HG02678 (cell line): Measurements from ENCODE around the gene PAX5.

ENCODE experiments used
- ATAC-seq: cut with Tn5 transposase; IDR thresholded peaks from one replicate; pipeline ENCODE4 v1.9.1; 2021; ENCODE audit warnings: mild to moderate bottlenecking, moderate library complexity; ENCODE audit not compliant: unreplicated experiment

PAX5 gene

GRCh38 chr9:37025823-37026112 is 8.3 kb downstream of the PAX5 start:
- ATAC-seq, result no peak

DNA sequence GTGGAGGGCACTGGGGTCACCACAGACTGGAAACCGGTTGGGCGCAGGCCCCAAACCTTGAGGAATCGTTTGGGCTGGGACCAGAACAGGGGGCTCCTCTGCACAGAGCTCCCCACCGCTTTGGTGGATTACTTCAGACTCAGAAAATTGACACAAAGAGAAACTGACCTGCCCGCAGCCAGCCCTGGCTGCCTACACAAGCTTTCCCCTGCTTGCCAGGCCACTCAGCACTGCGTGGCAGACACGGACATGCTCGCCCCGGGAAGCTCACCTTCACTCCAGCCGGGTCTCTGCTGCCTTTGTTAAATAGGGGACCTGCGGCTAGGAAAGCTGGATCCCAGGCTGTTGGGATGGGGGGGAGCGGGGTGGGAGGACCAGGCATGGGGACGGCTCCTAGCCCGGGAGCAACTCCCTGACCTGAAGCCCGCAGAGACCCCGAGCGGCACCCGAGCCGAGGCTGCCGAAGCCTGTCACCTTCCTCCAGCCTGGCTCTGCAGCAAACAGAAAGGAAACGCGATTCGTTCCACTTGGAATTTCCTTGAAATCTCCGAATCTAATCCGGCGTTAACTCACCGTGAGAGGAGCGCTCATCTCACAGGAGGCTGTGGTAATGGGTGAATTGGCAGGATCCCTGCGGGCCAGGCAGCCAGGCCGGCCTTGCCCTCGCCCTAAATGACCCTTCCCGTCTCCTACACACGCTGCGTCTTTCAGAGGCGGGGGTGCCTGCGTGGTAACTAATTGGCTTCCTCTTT is 8.8 kb downstream of the PAX5 start:
- no peak for ATAC-seq

DNA sequence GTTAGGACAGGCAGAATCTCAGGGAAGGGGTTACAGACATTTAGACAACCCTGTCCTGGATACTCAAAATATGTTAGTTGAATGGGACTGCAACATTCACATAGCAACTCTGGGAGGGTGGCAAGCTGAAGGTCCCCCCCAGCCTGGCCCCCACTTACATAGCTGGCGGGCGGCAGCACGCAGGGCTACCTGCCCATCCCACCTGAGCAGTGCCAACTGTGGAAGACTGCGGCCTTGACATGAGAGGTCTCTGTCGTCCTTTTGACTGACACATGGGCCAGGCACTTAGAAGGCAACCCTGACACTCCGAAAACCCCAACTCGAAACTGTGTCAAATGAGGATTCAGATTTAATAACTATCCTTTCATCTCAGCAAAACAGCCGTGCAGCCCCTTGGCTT is 16.5 kb downstream of the PAX5 start:
- ATAC-seq, result no peak

DNA sequence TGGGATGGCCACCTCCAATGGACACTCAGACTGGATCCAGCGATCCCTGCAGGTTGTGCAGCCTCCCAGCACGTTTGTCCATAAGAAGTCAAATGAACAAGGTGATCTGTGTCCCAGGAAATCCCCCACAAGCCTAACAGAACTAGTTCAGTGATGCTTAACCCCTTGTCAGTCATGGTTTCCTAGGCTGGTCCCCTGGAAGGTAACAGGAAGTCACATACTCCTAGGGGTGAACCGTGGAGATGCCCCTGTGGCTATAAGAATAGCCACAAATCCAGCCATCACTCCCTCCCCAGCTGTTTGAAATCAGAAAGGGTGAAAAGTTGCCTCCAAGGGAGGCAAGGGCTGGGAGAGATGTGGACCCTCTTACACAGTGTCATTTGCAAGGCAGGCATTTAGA is 22.5 kb downstream of the PAX5 start:
- ATAC-seq, result peak; percentile 45

GRCh38 chr9:37010976-37011375 is 23.1 kb downstream of the PAX5 start:
- ATAC-seq, result no peak

DNA sequence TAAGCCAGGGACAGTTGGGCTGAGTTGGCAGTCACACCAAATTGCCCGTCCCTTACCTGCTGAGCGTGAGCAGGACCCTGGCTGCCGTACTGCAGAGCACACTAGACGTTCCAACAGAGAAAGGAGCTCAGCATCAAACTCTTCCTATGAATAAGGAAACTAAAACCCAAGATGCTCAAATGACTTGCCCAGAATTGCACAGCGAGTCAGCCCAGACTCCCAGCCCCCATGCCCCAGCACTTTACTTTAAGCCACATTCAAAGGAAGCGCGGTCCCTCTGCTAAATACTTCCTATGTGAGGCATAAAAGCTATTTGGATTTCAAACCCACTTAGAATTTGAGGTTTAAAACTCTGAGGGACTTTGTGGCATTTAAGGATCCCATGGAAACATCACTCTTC is 23.9 kb downstream of the PAX5 start:
- no peak for ATAC-seq

- no peak for ATAC-seq
These were observed 26.8 kb downstream of the PAX5 start for GRCh38 chr9:37007295-37007694.

- peak; percentile 33 for ATAC-seq
These were observed 28.4 kb downstream of the PAX5 start for GRCh38 chr9:37005517-37006140.

- peak; percentile 43 for ATAC-seq
These were observed 29.6 kb downstream of the PAX5 start for GRCh38 chr9:37004424-37004935.

DNA sequence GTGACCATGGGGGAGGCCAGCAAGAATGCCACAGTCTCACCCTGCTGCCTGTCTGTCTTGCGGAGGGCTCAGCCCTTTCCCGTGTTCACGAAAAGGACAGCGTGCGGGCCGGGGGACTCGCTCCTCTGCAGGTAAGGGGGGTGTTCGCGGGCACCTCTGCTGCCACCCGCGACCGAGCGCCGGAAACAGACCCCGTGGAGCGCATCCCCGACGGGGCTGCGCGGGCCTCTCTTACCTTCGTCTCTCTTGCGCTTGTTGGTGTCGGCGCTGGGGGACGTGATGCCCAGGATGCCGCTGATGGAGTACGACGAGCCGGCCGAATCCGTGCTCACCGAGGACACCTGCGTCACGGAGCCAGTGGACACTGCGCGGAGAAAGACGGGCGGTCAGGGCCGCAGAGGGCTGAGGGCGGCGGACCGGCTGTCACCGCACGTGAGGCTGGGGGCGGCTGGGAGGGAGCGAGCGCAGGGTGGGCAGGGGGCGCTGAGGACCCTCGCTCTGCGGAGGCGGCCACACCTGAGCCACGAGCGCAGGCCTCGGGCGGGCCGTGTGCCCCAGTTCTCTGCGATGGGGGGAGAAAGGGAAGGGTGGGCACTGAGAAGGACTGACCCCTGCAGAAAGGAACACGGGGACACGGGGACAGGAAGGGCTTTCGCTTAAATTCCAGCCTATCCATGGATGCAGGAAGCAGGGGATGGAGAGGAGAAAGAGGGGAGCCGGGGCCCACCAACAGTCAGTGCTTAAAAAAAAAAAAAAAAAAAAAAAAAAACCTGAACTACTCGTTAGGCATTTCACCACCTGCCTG is 31.5 kb downstream of the PAX5 start:
- ATAC-seq, result no peak

DNA sequence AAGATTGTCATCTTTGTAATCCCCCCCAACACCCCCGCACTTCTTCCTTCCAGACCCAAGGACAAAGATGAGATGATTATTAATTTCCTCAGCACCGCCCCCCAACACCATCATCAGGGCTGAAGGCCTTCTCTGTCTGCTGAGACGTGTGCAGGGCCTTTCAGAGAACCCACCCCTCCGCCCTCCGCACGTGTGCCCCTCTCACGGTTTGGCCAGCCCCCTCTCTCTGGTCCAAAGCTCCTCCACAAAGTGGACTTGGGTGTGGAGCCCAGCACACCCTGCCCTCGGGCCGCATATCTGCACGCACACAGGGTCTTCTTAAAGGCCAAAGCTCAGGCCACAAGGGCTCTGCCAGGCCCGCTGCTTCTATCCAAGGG is 32.0 kb downstream of the PAX5 start:
- no peak for ATAC-seq

DNA sequence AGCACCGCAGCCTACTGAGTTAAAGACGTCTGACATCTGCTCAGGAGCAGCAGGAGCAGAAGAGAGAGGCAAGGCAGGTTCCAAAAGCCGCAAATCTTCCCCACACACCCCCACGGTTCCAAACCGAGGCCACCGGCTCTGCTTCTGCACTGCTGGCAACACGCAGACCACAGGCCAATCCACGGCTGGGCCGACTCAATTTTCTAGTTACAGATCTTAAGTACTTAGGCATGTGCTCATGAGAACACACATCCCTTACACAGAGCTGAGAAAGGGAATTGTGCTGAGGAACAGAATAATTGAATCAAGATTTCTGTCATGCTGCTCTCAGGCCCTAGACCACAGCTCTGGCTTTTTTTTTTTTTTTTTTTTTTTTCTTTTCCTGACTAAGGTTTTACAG is 32.6 kb downstream of the PAX5 start:
- no peak for ATAC-seq

DNA sequence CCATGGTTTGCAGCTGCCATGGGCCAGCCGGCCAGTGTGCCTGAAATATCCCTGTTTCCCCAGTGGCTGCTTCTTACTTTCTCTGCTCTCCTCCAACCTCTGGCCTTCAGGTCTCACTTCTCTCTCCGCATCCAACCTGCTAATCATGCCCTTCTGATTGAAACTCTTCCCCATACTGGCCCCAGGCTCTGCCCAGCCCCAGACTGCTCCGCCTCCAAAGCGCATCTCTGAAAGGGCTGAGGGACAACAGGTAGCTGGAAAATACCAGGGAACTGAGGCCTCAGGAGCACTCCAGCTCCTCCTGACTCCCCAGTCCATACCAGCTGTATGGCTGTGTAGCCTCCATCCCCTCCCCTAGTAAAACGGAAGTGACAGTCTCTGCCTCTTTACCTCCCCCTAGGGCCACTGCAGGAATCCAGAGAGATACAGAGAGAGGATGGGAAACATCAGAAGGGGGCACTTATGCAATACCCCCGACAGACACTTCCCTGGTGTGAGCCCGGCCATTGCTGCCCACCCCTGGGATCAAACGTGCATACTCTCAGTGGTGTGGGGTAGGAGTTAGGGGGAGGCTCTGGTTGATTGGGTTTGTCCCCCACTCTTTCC is 34.2 kb downstream of the PAX5 start:
- ATAC-seq, result no peak

- no peak for ATAC-seq
These were observed 36.7 kb downstream of the PAX5 start for GRCh38 chr9:36997414-36997813.

GRCh38 chr9:36996706-36997086 is 37.4 kb downstream of the PAX5 start:
- no peak for ATAC-seq

- ATAC-seq, result peak; percentile 27
These were observed 38.0 kb downstream of the PAX5 start for GRCh38 chr9:36995927-36996705.

DNA sequence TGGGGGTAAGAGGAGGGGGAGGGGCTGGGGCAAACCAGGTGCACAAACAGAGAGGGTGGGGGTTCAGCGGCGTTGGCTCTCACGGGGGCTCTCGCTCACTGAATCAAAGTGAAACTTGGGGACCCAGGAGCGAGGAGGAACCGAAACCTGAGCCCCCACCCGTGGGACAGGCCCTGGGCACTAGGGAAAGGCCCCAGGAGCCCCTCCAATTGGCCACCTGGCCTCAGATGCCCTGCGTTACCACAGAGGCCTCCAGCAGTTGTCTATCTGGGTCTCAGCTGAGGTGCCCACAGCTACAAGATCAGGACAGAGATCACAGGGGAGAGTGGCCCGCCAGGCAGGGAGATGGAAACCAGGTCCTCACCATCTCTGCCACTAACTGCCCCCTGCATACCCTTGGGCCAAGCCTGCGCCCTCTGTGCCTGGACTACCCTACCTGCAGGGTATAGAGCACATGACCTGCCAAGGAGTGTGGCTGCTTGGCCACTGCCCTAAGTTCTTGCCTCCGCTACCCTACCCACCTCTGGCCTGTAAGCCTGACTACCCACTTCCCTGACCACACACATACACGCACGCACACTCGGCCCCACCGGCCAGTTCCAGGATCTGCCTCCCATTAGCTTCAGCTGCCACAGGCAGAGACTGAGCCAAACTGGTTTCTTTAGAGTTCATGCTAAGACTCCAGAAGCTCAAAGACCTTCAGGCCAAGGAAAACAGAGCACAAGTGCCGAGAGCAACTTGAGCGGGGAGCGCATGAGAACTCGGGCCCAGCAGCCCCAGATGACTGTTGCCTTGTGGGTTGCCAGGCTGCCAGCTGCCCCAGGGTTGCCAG is 39.9 kb downstream of the PAX5 start:
- ATAC-seq, result peak; percentile 66

- ATAC-seq, result no peak
These were observed 41.4 kb downstream of the PAX5 start for GRCh38 chr9:36992501-36993316.

DNA sequence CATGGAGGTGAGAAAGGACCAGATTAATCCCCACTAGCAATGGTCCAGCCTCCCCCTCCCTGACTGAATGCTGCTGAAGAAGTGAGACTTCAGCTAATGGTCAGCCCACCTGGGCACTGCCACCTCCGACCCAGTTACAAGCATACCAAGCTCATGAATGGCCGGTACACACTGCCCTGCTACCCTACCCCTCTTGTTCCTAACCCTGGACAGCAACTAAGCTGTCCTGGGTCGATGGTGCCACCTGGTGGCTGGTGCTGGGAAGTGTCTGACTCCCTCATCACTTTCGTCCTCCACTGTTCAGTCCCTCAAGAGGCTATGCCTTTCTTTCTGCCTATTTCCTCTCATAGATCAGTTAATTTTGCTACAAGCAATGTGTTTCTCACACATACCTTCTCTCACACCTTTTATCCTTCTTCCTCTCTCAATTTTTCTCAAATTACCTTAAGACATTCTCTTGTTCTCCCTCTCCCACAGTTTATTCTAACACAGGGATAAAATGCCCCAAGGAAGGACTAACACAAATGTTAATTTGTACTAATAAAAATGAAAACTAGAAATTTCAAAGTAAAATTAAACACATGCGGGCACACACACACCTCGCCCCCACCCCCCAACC is 42.4 kb downstream of the PAX5 start:
- no peak for ATAC-seq
